K562 (cell line): ENCODE measurements around the gene TRMT2A. TPM values are rescaled to one million over a fixed set of nuclear protein-coding genes. Genes with fewer than 3 reads are reported as not detected.

Source experiments
- ATAC-seq: fragments of 200-7000 bp; cut with Tn5 transposase; 3 replicates; pipeline ENCODE4 v1.9.1; 2020; ENCODE audit warnings: moderate library complexity
- BruUV-seq: library from RNA; stranded (reverse); fragments of 400-500 nt; replicated peaks from 2 replicates; lab custom pipeline; 2021; lab: Mats Ljungman, UMichigan
- CTCF ChIA-PET: fragments of 300-600 bp; formaldehyde crosslinking; extraction: SDS; loops from one replicate; lab custom pipeline; 2021; ENCODE audit warnings: low intra/inter-chr PET ratio; lab: Yijun Ruan, JAX
- POLR2A ChIA-PET: fragments of 300-600, 350-650 bp; sonication (Branson Sonifier 250); formaldehyde crosslinking; extraction: SDS; loops from one replicate; lab custom pipeline; 2021; ENCODE audit warnings: antibody characterized with exemption, inconsistent platforms; lab: Yijun Ruan, JAX
- DNase-seq, 4 experiments: peaks; one replicate each; pipeline versions ENCODE4 v3.0.0 to v3.0.0-alpha.2; 2011 to 2018; ENCODE audit warnings: low spot score in 3 of 4, mixed read lengths in 3 of 4; ENCODE audit errors: extremely low read depth in 1 of 4
- FAIRE-seq: peaks from 2 replicates; lab custom pipeline; 2011; peaks lifted over from hg19 to GRCh38; lab: Jason Lieb, UNC
- H2AFZ ChIP-seq: 2 replicates; pipeline ENCODE4 v1.6.0; 2011; ENCODE audit warnings: low read depth, low read length, control low read depth, inconsistent platforms
- H3K27ac ChIP-seq: fragments of 200-600 bp; 3 replicates; pipeline ENCODE4 v1.8.0; 2011; ENCODE audit warnings: low read depth, mild to moderate bottlenecking, control low read depth, inconsistent platforms, low read length, moderate library complexity, mixed read lengths; ENCODE audit errors: extremely low read depth
- H3K27me3 ChIP-seq, 2 experiments: fragments of 300-600 bp in 1 of 2; 2 replicates in 1 of 2; 3 replicates in 1 of 2; pipeline versions ENCODE4 v1.6.0 to v1.8.0; 2011; ENCODE audit warnings: inconsistent platforms in 2 of 2, low read length in 2 of 2, mild to moderate bottlenecking in 1 of 2, mixed read lengths in 1 of 2, moderate library complexity in 1 of 2; ENCODE audit not compliant: control insufficient read depth in 2 of 2, insufficient read depth in 2 of 2
- H3K36me3 ChIP-seq: fragments of 300-600 bp; 3 replicates; pipeline ENCODE4 v1.8.0; 2011; ENCODE audit warnings: mild to moderate bottlenecking, low read length, inconsistent platforms; ENCODE audit not compliant: control insufficient read depth, insufficient read depth
- H3K4me1 ChIP-seq, 2 experiments: fragments of 200-600 bp in 1 of 2; replicated peaks in 1 of 2; 2 replicates in 1 of 2; 3 replicates in 1 of 2; pipeline versions ENCODE4 v1.5.1 to v1.8.0; 2011; ENCODE audit warnings: inconsistent platforms in 2 of 2, low read length in 2 of 2, mild to moderate bottlenecking in 1 of 2, mixed read lengths in 1 of 2, moderate library complexity in 1 of 2; ENCODE audit not compliant: control insufficient read depth in 2 of 2, insufficient read depth in 2 of 2
- H3K4me2 ChIP-seq: 2 replicates; pipeline ENCODE4 v1.6.1; 2011; ENCODE audit warnings: low read length, control low read depth, inconsistent platforms, mixed read lengths; ENCODE audit not compliant: insufficient read depth
- H3K4me3 ChIP-seq: fragments of 200-600 bp; sonication (generic), shearing (Covaris generic); 2 replicates; pipeline ENCODE4 v1.5.1; 2016; ENCODE audit warnings: control low read depth, inconsistent platforms
- H3K79me2 ChIP-seq: fragments of 200-600 bp; 3 replicates; pipeline ENCODE4 v1.8.0; 2011; ENCODE audit warnings: low read length, inconsistent platforms; ENCODE audit not compliant: control insufficient read depth, insufficient read depth
- H3K9ac ChIP-seq, 2 experiments: 2 replicates each; pipeline versions ENCODE4 v1.6.0 to v1.6.1; 2011; ENCODE audit warnings: low read depth in 2 of 2, low read length in 2 of 2, control low read depth in 1 of 2, inconsistent platforms in 1 of 2, mild to moderate bottlenecking in 1 of 2, mixed read lengths in 1 of 2; ENCODE audit not compliant: insufficient read depth in 1 of 2
- H3K9me1 ChIP-seq: one replicate; pipeline ENCODE4 v1.6.0; 2011; ENCODE audit warnings: inconsistent platforms, mild to moderate bottlenecking, low read length, moderate library complexity; ENCODE audit not compliant: control insufficient read depth, insufficient read depth
- H3K9me3 ChIP-seq: replicated peaks from 2 replicates; pipeline ENCODE4 v1.5.1; 2011; ENCODE audit warnings: low read depth, low read length, inconsistent platforms; ENCODE audit not compliant: control insufficient read depth, insufficient read depth
- H4K20me1 ChIP-seq: replicated peaks from 2 replicates; pipeline ENCODE4 v1.6.1; 2011; ENCODE audit warnings: low read length, inconsistent platforms, mixed read lengths; ENCODE audit not compliant: control insufficient read depth, insufficient read depth
- LEF1 ChIP-seq: fragments of 450-650 bp; IDR thresholded peaks from 2 replicates; pipeline ENCODE4 v1.6.1; 2016; ENCODE audit warnings: mild to moderate bottlenecking
- WGBS: fragments of 100-300 bp; shearing (Covaris generic); methylation state at CpG from one replicate; pipeline ENCODE4 v1.1.6; 2016; ENCODE audit warnings: low coverage, mixed read lengths; ENCODE audit not compliant: insufficient coverage; ENCODE audit errors: missing lambda C conversion rate; 5-methylcytosine and 5-hydroxymethylcytosine counted together
- in situ Hi-C: fragments of 300-500 bp; cut with MboI; formaldehyde crosslinking; loops from 4 replicates; pipeline ENCODE4 v1.15.0; 2018; ENCODE audit warnings: inconsistent platforms, mixed read lengths
- intact Hi-C: fragments of 100-400 bp; cut with micrococcal nuclease; formaldehyde crosslinking; loops from 2 replicates; pipeline ENCODE4 v1.14.2; 2022
- polyA plus RNA-seq, 8 experiments: library from polyadenylated mRNA; depleted of rRNA in 4 of 8; stranded (reverse) in 5 of 8; unstranded in 3 of 8; fragments of >200 nt; fragmentation: Nextera tagmentation in 2 of 8; fragmentation: Illumina TruSeq in 1 of 8; extraction: Ambion mirVana in 2 of 8; extraction: Trizol in 1 of 8; gene quantifications; 2 replicates each; pipeline versions ENCODE4 v1.2.1 to v1.2.3, GENCODE V29; 2011 to 2014; ENCODE audit warnings: inconsistent platforms in 1 of 8, missing spikeins in 1 of 8
- total RNA-seq, 7 experiments: library from RNA; depleted of rRNA in 6 of 7; stranded (reverse); fragments of >200 nt in 6 of 7; fragmentation: Illumina TruSeq in 2 of 7; extraction: Trizol in 2 of 7; gene quantifications; 2 replicates each; pipeline versions ENCODE4 v1.2.1 to v1.2.3, GENCODE V29; 2011 to 2021; ENCODE audit warnings: low replicate concordance in 1 of 7
- TF ChIP-seq, protein P1 (sequence below), 3 experiments: fragments of 200-800 bp in 1 of 3; sonication (Bioruptor generic) in 1 of 3; sonication (generic) in 1 of 3; formaldehyde crosslinking in 1 of 3; IDR thresholded peaks; 2 replicates each; pipeline versions ENCODE4 v1.6.1 to v1.8.0; 2016 to 2022; ENCODE audit warnings: mild to moderate bottlenecking in 2 of 3, missing compliant biosample characterization in 2 of 3, missing genetic modification characterization in 2 of 3, missing genetic modification reagents in 1 of 3
- TF ChIP-seq, protein P2 (sequence below): fragments of 250-450 bp; sonication (Bioruptor Pico); IDR thresholded peaks from 2 replicates; pipeline ENCODE4 v1.4.0; 2020; ENCODE audit warnings: borderline replicate concordance
- TF ChIP-seq, protein P3 (sequence below): sonication (generic); formaldehyde crosslinking; IDR thresholded peaks from 2 replicates; pipeline ENCODE4 v1.5.0; 2020; ENCODE audit warnings: missing genetic modification reagents
- TF ChIP-seq, protein P4 (sequence below), 2 experiments: fragments of 450-650 bp; formaldehyde crosslinking in 1 of 2; IDR thresholded peaks; 2 replicates each; pipeline versions ENCODE4 v1.4.0 to v1.6.1; 2014 to 2020; ENCODE audit warnings: mild to moderate bottlenecking in 2 of 2, borderline replicate concordance in 1 of 2, low read depth in 1 of 2

Gene TRMT2A
- total and polyA plus RNA-seq, 9 of the 15 experiments (the other 6 are each of a cell fraction or from before 2014, with no cell fraction given) = 1.6 to 265 (median 140) TPM

DNA sequence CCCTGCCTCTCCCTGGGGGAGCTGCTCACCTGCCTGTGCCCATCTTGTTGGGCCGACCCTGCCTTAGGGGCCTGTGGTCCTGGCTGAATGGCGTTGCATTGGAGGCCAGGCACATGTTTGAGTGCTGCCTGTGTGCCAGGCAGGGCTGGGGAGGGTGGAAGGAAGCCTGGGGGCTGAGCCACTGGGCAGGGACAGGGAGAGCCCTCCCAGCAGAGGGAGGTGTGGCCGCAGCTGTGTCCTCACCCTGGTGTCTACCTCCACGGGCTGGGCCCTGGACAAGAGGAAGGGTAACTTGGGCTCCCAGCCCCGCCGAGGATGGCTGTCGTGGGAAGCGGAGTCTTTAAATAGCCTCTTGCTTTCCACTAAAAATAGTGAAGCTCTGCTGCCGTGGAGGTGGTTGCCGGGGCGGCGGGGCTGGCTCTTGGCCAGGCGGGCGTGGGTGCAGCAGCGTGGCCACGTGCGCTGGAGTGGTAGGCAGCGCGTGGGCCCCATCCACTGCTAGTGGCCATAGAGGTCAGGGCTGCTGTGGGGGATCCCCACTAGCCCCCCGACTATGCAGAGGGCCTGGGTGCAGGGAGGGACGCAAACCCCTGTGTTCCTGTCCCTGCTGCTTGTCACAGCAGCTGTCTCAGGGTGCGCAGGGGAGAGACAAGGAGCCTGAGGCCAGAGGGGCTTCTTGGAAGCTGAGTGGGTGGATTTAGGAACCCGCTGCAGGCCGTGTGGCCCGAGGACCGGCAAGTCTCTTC lies 20.8 kb upstream of the TRMT2A start:
- CTCF ChIA-PET = no interaction called here
- H3K79me2 ChIP-seq = peaks cover 11% of the 10 kb centered on the region; the same call in 1 of the 3 replicates
- no TSS peak for BruUV-seq
- TF ChIP-seq, protein P1, sequence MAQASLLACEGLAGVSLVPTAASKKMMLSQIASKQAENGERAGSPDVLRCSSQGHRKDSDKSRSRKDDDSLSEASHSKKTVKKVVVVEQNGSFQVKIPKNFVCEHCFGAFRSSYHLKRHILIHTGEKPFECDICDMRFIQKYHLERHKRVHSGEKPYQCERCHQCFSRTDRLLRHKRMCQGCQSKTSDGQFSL (CRISPR knock-in tag; IDR thresholded peaks at IDR 0.05) = no peak
- TF ChIP-seq, protein P1 (tag; IDR thresholded peaks at IDR 0.05) = no peak; a peak in 1 of 4 replicates
- TF ChIP-seq LEF1 = no peak
- TF ChIP-seq, protein P2, sequence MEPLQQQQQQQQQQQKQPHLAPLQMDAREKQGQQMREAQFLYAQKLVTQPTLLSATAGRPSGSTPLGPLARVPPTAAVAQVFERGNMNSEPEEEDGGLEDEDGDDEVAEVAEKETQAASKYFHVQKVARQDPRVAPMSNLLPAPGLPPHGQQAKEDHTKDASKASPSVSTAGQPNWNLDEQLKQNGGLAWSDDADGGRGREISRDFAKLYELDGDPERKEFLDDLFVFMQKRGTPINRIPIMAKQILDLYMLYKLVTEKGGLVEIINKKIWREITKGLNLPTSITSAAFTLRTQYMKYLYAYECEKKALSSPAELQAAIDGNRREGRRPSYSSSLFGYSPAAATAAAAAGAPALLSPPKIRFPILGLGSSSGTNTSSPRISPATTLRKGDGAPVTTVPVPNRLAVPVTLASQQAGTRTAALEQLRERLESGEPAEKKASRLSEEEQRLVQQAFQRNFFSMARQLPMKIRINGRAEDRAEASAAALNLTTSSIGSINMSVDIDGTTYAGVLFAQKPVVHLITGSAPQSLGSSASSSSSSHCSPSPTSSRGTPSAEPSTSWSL (CRISPR knock-in tag) = 0 out of 2 replicates have a peak, but pooled peaks have one; percentile 29
- TF ChIP-seq, protein P3, sequence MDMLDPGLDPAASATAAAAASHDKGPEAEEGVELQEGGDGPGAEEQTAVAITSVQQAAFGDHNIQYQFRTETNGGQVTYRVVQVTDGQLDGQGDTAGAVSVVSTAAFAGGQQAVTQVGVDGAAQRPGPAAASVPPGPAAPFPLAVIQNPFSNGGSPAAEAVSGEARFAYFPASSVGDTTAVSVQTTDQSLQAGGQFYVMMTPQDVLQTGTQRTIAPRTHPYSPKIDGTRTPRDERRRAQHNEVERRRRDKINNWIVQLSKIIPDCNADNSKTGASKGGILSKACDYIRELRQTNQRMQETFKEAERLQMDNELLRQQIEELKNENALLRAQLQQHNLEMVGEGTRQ (CRISPR knock-in tag) = peak; percentile 40; the same call in 1 of the 2 replicates
- TF ChIP-seq, protein P4, sequence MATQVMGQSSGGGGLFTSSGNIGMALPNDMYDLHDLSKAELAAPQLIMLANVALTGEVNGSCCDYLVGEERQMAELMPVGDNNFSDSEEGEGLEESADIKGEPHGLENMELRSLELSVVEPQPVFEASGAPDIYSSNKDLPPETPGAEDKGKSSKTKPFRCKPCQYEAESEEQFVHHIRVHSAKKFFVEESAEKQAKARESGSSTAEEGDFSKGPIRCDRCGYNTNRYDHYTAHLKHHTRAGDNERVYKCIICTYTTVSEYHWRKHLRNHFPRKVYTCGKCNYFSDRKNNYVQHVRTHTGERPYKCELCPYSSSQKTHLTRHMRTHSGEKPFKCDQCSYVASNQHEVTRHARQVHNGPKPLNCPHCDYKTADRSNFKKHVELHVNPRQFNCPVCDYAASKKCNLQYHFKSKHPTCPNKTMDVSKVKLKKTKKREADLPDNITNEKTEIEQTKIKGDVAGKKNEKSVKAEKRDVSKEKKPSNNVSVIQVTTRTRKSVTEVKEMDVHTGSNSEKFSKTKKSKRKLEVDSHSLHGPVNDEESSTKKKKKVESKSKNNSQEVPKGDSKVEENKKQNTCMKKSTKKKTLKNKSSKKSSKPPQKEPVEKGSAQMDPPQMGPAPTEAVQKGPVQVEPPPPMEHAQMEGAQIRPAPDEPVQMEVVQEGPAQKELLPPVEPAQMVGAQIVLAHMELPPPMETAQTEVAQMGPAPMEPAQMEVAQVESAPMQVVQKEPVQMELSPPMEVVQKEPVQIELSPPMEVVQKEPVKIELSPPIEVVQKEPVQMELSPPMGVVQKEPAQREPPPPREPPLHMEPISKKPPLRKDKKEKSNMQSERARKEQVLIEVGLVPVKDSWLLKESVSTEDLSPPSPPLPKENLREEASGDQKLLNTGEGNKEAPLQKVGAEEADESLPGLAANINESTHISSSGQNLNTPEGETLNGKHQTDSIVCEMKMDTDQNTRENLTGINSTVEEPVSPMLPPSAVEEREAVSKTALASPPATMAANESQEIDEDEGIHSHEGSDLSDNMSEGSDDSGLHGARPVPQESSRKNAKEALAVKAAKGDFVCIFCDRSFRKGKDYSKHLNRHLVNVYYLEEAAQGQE (IDR thresholded peaks at IDR 0.05; ENCODE audit: borderline replicate concordance) = no peak
- TF ChIP-seq, protein P4 (CRISPR knock-in tag; IDR thresholded peaks at IDR 0.05; ENCODE audit: low read depth) = 0 out of 2 replicates have a peak, but pooled peaks have one; percentile 17

More for the DNA sequence above, 20.8 kb upstream of the TRMT2A start:
- intact Hi-C loops (no loop called here), in situ Hi-C loops (no loop called here)
- H3K4me3 ChIP-seq = no peak overlapping the region
- peaks cover 46% of the 10 kb centered on the region for H4K20me1 ChIP-seq
- peaks cover 9 to 87% of the 10 kb centered on the region in 2 experiments for H3K4me1 ChIP-seq
- H2AFZ ChIP-seq = no peak overlapping the region
- peak; percentile 29 for ATAC-seq
- no peak overlapping the region for H3K27ac ChIP-seq
- no peaks in the 10 kb centered on the region for H3K27me3 ChIP-seq
- H3K9me1 ChIP-seq = peaks cover 18% of the 10 kb centered on the region
- peak in 1 of 4 experiments; percentile 73 for DNase-seq
- POLR2A ChIA-PET = interaction anchor here (0.9 to 7.2 kb wide), 13 partner anchors 8 to 407 kb away, joined by 3 to 68 read pairs (median 4); partner anchors contain the start of gene TRMT2A
- FAIRE-seq = no peak
- H3K36me3 ChIP-seq = peaks cover 17% of the 10 kb centered on the region; the same call in 2 of the 3 replicates
- H3K9me3 ChIP-seq = no peaks in the 10 kb centered on the region
- no peak overlapping the region for H3K4me2 ChIP-seq
- H3K9ac ChIP-seq = peak overlapping the region in 1 of 2 experiments; percentile 86; a peak in 2 of 4 replicates
- 46% methylated on average over 26 of the region's 26 CpGs for WGBS
